Endothelial cell (in vitro differentiated cells): ENCODE results near the gene PRRC2B. TPM values are rescaled to one million over a fixed set of nuclear protein-coding genes. Genes with fewer than 3 reads are reported as not detected.

Source experiments
- DNase-seq: peaks from one replicate; pipeline ENCODE4 v3.0.0; 2021; ENCODE audit warnings: low spot score
- H3K27ac Mint-ChIP-seq: one replicate; pipeline ENCODE4 v1.8.0; 2021; ENCODE audit warnings: mixed read lengths, inconsistent platforms; ENCODE audit not compliant: unreplicated experiment
- H3K27me3 Mint-ChIP-seq: one replicate; pipeline ENCODE4 v1.8.0; 2021; ENCODE audit warnings: mild to moderate bottlenecking, moderate library complexity, mixed read lengths, inconsistent platforms; ENCODE audit not compliant: unreplicated experiment
- H3K36me3 Mint-ChIP-seq: one replicate; pipeline ENCODE4 v1.8.0; 2021; ENCODE audit warnings: mild to moderate bottlenecking, low read depth, mixed read lengths, inconsistent platforms; ENCODE audit not compliant: unreplicated experiment
- H3K4me1 Mint-ChIP-seq: one replicate; pipeline ENCODE4 v1.8.0; 2021; ENCODE audit warnings: mild to moderate bottlenecking, mixed read lengths, inconsistent platforms; ENCODE audit not compliant: unreplicated experiment
- H3K4me3 Mint-ChIP-seq: one replicate; pipeline ENCODE4 v1.8.0; 2021; ENCODE audit warnings: mild to moderate bottlenecking, mixed read lengths, inconsistent platforms; ENCODE audit not compliant: unreplicated experiment
- H3K9me3 Mint-ChIP-seq: one replicate; pipeline ENCODE4 v1.8.0; 2021; ENCODE audit warnings: mixed read lengths, inconsistent platforms; ENCODE audit not compliant: unreplicated experiment
- total RNA-seq: library from RNA; stranded (reverse); fragmentation: NEBNext Ultra II Directional; extraction: Animal tissue kit (Norgen Biotek cat#: 25700); gene quantifications from one replicate; pipeline ENCODE4 v1.2.1, GENCODE V29; 2021; ENCODE audit not compliant: unreplicated experiment
- TF ChIP-seq, protein P1 (sequence below): fragments of 200-600 bp; sonication (generic); IDR thresholded peaks from one replicate; pipeline ENCODE4 v1.5.0; 2021; ENCODE audit warnings: antibody characterized with exemption; ENCODE audit not compliant: unreplicated experiment

PRRC2B gene
- total RNA-seq, 1 donor from 2014 or later, result 350 TPM

DNA sequence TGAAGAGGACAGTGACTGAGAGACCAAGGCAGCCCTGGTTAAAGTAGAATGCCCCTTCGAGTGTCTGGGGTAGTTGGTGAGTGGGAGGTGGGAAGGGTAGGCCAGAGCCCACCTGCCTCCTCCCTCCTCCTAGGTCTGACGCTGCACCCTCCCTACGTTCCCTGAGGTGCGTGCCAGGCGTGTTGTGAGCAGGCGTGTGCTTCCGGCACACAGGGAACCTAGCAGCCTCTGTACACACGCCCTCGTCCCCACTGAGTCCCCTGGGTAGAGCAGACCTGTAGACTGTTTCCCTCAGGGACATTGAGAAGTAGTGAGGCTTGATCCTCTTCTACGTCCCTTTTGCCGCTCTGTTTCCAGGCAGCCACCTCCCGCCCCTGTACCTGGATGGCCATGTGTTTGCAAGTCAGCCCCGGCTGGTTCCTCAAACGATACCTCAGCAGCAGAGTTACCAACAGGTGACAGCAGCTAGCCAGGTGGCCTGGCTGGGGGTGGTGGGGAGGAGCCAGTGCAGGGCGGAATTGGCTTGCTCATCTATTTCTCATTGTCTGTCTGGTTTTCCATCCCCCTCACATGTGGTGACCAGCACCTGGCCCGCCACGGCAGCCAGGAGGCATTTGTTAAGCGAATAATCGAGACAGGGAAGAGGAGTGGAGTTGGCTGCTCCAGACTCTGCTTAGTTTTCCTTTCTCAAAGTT is 92.0 kb downstream of the PRRC2B start:
- H3K36me3 Mint-ChIP-seq, result peaks cover 84% of the 10 kb centered on the region
- peak overlapping the region; percentile 75 for H3K27ac Mint-ChIP-seq
- H3K4me1 Mint-ChIP-seq, result no peaks in the 10 kb centered on the region
- no peaks in the 10 kb centered on the region for H3K9me3 Mint-ChIP-seq
- H3K27me3 Mint-ChIP-seq, result peaks cover 31% of the 10 kb centered on the region
- peak overlapping the region; percentile 31 for H3K4me3 Mint-ChIP-seq
- DNase-seq, result no peak
- TF ChIP-seq, protein P1, sequence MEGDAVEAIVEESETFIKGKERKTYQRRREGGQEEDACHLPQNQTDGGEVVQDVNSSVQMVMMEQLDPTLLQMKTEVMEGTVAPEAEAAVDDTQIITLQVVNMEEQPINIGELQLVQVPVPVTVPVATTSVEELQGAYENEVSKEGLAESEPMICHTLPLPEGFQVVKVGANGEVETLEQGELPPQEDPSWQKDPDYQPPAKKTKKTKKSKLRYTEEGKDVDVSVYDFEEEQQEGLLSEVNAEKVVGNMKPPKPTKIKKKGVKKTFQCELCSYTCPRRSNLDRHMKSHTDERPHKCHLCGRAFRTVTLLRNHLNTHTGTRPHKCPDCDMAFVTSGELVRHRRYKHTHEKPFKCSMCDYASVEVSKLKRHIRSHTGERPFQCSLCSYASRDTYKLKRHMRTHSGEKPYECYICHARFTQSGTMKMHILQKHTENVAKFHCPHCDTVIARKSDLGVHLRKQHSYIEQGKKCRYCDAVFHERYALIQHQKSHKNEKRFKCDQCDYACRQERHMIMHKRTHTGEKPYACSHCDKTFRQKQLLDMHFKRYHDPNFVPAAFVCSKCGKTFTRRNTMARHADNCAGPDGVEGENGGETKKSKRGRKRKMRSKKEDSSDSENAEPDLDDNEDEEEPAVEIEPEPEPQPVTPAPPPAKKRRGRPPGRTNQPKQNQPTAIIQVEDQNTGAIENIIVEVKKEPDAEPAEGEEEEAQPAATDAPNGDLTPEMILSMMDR, result no peak

DNA sequence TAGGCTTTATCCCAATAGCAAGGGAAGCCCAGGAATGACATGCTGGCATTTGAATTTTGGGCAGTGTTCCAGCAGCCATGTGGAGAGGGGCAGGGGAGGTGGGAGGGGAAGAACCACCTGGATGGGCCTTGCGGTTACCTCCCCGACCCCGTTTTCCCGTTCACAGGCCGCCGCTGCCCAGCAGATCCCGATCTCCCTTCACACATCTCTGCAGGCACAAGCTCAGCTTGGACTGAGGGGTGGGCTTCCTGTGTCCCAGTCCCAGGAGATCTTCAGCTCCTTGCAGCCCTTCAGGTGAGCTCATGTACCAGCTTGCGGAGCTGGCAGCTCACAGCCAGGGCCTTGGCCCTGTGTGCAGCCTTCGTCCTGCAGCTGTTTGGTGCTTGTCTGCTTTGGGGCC is 93.1 kb downstream of the PRRC2B start:
- H3K4me3 Mint-ChIP-seq, result no peak overlapping the region
- DNase-seq, result no peak
- H3K4me1 Mint-ChIP-seq, result no peaks in the 10 kb centered on the region
- H3K27ac Mint-ChIP-seq, result peak overlapping the region; percentile 75
- peaks cover 29% of the 10 kb centered on the region for H3K27me3 Mint-ChIP-seq
- peaks cover 84% of the 10 kb centered on the region for H3K36me3 Mint-ChIP-seq
- H3K9me3 Mint-ChIP-seq, result no peaks in the 10 kb centered on the region
- TF ChIP-seq, protein P1, result no peak

DNA sequence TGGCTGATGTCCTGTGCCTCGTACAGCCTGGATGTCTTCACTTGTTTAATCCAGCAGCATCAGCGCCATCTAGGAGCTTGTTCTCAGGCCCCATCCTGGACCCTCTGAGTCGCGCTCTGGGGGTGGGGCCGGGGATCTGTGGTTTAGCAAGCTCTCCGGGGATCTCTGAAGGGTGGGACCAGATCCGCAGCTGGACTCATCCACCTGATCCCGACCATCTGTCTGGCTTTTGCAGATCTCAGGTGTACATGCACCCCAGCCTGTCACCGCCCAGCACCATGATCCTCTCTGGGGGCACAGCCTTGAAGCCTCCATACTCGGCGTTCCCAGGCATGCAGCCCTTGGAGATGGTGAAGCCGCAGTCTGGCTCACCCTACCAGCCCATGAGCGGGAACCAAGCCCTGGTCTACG is 93.7 kb downstream of the PRRC2B start:
- Mint-ChIP-seq H3K4me3 (no peak overlapping the region), H3K9me3 (no peaks in the 10 kb centered on the region), H3K27me3 (peaks cover 23% of the 10 kb centered on the region), H3K4me1 (no peaks in the 10 kb centered on the region), H3K36me3 (peaks cover 83% of the 10 kb centered on the region), H3K27ac (no peak overlapping the region)
- TF ChIP-seq, protein P1, result no peak
- no peak for DNase-seq

DNA sequence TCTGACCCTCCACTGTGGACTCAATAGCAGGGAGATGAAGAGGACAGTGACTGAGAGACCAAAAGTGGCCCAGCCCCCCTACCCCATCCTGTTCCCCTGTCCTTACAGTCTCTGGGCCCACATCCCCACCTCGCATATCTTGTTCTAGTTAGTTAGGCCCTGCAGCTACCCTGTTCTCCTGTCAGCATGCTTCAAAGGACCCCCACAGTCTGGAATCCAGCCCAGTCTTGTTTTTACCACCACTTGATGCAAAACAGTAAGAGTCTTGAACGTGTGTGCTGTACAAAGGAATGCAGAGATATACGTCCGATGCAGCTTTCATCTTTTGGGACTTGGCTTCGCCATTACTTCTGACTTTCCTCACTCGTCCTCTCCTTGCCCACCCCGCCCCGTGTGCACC is 96.6 kb downstream of the PRRC2B start:
- no peak overlapping the region for H3K4me3 Mint-ChIP-seq
- DNase-seq, result no peak
- TF ChIP-seq, protein P1, result no peak
- H3K4me1 Mint-ChIP-seq, result no peaks in the 10 kb centered on the region
- H3K9me3 Mint-ChIP-seq, result no peaks in the 10 kb centered on the region
- H3K36me3 Mint-ChIP-seq, result peaks cover 86% of the 10 kb centered on the region
- H3K27ac Mint-ChIP-seq, result no peak overlapping the region
- H3K27me3 Mint-ChIP-seq, result peaks cover 29% of the 10 kb centered on the region

DNA sequence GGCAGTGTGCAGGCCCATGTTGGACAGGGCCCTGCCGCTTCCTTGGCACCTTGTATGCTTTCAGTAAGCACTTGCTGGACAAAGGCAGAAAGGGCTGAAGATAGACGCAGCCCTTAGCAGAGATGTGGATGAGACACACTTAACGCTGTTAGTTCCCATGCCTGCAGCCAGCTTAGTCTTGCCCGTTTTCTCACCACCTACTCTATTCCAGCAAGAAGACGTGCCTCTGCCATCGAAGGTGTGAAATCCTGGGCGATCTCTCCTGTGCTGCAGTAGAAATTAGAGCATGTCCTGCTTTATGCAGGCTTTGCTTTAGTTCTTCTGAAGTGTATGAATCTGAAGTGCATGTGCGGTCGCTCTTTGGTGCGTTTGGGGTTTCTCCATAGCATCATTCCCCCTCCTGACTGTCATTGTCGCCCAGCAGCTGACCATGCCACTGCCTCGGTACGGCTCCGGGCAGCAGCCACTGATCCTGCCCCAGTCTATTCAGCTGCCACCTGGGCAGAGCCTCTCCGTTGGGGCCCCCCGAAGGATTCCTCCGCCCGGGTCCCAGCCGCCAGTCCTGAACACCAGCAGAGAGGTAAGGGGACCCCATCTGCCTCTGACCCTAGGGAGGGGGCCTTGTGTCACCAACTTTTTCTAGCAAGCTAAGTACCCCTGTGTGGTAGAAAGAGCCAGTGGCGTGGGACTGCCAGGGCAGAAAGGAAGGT is 97.3 kb downstream of the PRRC2B start:
- no peaks in the 10 kb centered on the region for H3K9me3 Mint-ChIP-seq
- H3K4me3 Mint-ChIP-seq, result no peak overlapping the region
- no peak overlapping the region for H3K27ac Mint-ChIP-seq
- no peak for DNase-seq
- peaks cover 31% of the 10 kb centered on the region for H3K27me3 Mint-ChIP-seq
- H3K36me3 Mint-ChIP-seq, result peaks cover 85% of the 10 kb centered on the region
- H3K4me1 Mint-ChIP-seq, result no peaks in the 10 kb centered on the region
- TF ChIP-seq, protein P1, result no peak
